Mesenchymal stem cell (in vitro differentiated cells and primary cell): ENCODE data around the gene MBNL3.
"Not testable (repeated sequence)": the region's sequence is repeated elsewhere in the genome, so short reads cannot be mapped to it uniquely, and the experiment has no call there.

Experiments
- DNase-seq: peaks from one replicate; pipeline ENCODE4 v3.0.0-alpha.2; 2013
- H2AFZ ChIP-seq: one replicate; pipeline ENCODE4 v1.6.1; 2013; ENCODE audit warnings: low read depth, mild to moderate bottlenecking, control low read depth, inconsistent platforms, low read length, moderate library complexity
- H2AK5ac ChIP-seq: 2 replicates; pipeline ENCODE4 v1.6.1; 2013; ENCODE audit warnings: low read length, moderate library complexity, mild to moderate bottlenecking, inconsistent platforms; ENCODE audit not compliant: severe bottlenecking
- H2BK120ac ChIP-seq: one replicate; pipeline ENCODE4 v1.6.1; 2013; ENCODE audit warnings: low read depth, mild to moderate bottlenecking, inconsistent platforms, low read length, moderate library complexity
- H2BK12ac ChIP-seq, 2 experiments: one replicate each; pipeline ENCODE4 v1.6.1; 2013; ENCODE audit warnings: inconsistent platforms in 2 of 2, low read length in 2 of 2, mild to moderate bottlenecking in 2 of 2, moderate library complexity in 2 of 2, control low read depth in 1 of 2
- H2BK15ac ChIP-seq: one replicate; pipeline ENCODE4 v1.6.1; 2013; ENCODE audit warnings: mild to moderate bottlenecking, low read depth, inconsistent platforms; ENCODE audit not compliant: poor library complexity, severe bottlenecking
- H2BK5ac ChIP-seq: 2 replicates; pipeline ENCODE4 v1.6.1; 2013; ENCODE audit warnings: low read depth, mild to moderate bottlenecking, low read length, control low read depth, inconsistent platforms; ENCODE audit not compliant: poor library complexity, severe bottlenecking
- H3K14ac ChIP-seq, 2 experiments: one replicate each; pipeline ENCODE4 v1.6.1; 2013; ENCODE audit warnings: inconsistent platforms in 2 of 2, low read length in 2 of 2, control low read depth in 1 of 2, mild to moderate bottlenecking in 1 of 2, moderate library complexity in 1 of 2
- H3K18ac ChIP-seq, 2 experiments: one replicate each; pipeline ENCODE4 v1.6.1; 2013; ENCODE audit warnings: inconsistent platforms in 2 of 2, low read length in 2 of 2, control low read depth in 1 of 2, low read depth in 1 of 2, mild to moderate bottlenecking in 1 of 2
- H3K23ac ChIP-seq, 2 experiments: one replicate each; pipeline ENCODE4 v1.6.1; 2013; ENCODE audit warnings: inconsistent platforms in 2 of 2, low read length in 2 of 2, mild to moderate bottlenecking in 2 of 2, moderate library complexity in 2 of 2, control low read depth in 1 of 2
- H3K27ac ChIP-seq: 2 replicates; pipeline ENCODE4 v1.5.1; 2013; ENCODE audit warnings: mild to moderate bottlenecking, moderate library complexity, low read length, control low read depth, inconsistent platforms; ENCODE audit not compliant: poor library complexity, severe bottlenecking
- H3K27me3 ChIP-seq, 2 experiments: 2 replicates each; pipeline versions ENCODE4 v1.6.1 to v1.7.0; 2013; ENCODE audit warnings: low read length in 2 of 2, mild to moderate bottlenecking in 2 of 2, moderate library complexity in 2 of 2, control low read depth in 1 of 2, inconsistent platforms in 1 of 2; ENCODE audit not compliant: control insufficient read depth in 1 of 2, insufficient read depth in 1 of 2
- H3K36me3 ChIP-seq, 2 experiments: 2 replicates each; pipeline versions ENCODE4 v1.6.1 to v1.7.0; 2013; ENCODE audit warnings: low read length in 2 of 2, control low read depth in 1 of 2, inconsistent platforms in 1 of 2, low read depth in 1 of 2, mild to moderate bottlenecking in 1 of 2; ENCODE audit not compliant: insufficient read depth in 2 of 2, control insufficient read depth in 1 of 2
- H3K4ac ChIP-seq, 2 experiments: one replicate each; pipeline ENCODE4 v1.6.1; 2013; ENCODE audit warnings: inconsistent platforms in 2 of 2, low read length in 2 of 2, mild to moderate bottlenecking in 2 of 2, moderate library complexity in 2 of 2, control low read depth in 1 of 2, low read depth in 1 of 2
- H3K4me1 ChIP-seq: 2 replicates; pipeline ENCODE4 v1.6.1; 2013; ENCODE audit warnings: low read depth, low read length, control low read depth; ENCODE audit not compliant: control insufficient read depth, insufficient read depth
- H3K4me2 ChIP-seq: 2 replicates; pipeline ENCODE4 v1.6.1; 2013; ENCODE audit warnings: low read length, mild to moderate bottlenecking, inconsistent platforms; ENCODE audit not compliant: poor library complexity, severe bottlenecking
- H3K4me3 ChIP-seq, 2 experiments: 2 replicates each; pipeline versions ENCODE4 v1.5.1 to v1.7.0; 2013; ENCODE audit warnings: low read length in 2 of 2, mild to moderate bottlenecking in 2 of 2, control low read depth in 1 of 2, low read depth in 1 of 2; ENCODE audit not compliant: insufficient read depth in 1 of 2
- H3K79me1 ChIP-seq: replicated peaks from 2 replicates; pipeline ENCODE4 v1.6.1; 2013; ENCODE audit warnings: mild to moderate bottlenecking, control low read depth, low read length, inconsistent platforms; ENCODE audit not compliant: poor library complexity, severe bottlenecking
- H3K9ac ChIP-seq: 2 replicates; pipeline ENCODE4 v1.7.0; 2013; ENCODE audit warnings: mild to moderate bottlenecking, low read length, moderate library complexity
- H3K9me3 ChIP-seq: 2 replicates; pipeline ENCODE4 v1.7.0; 2013; ENCODE audit warnings: mild to moderate bottlenecking, low read length; ENCODE audit not compliant: control insufficient read depth
- H4K8ac ChIP-seq: one replicate; pipeline ENCODE4 v1.6.1; 2013; ENCODE audit warnings: inconsistent platforms, mild to moderate bottlenecking, low read length, moderate library complexity
- H4K91ac ChIP-seq: one replicate; pipeline ENCODE4 v1.6.1; 2013; ENCODE audit warnings: mild to moderate bottlenecking, low read length, inconsistent platforms
- WGBS: methylation state at CpG from one replicate; pipeline ENCODE4 v1.1.7; 2013; ENCODE audit warnings: mixed read lengths; 5-methylcytosine and 5-hydroxymethylcytosine counted together

The MBNL3 gene

DNA sequence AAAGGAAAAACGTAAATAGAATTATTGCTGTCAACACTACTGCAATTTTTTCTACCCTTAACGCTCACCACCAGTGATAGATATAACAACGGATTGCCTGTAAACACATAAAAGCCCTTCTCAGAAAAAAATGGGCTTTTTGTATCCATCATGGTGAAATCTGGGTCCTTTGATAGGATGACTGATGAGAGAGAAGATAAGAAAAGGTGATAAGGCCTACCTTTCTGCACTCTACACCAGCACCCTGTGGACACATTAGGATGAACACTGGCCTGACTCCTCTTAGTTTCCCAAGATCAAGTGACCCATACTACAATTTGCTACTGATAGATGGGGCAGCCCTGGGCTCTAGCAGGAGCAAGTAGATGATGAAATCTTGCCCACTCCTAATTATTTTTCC is 157.3 kb downstream of the MBNL3 start:
- Histone ChIP-seq H2AFZ (no peak overlapping the region), H3K4me2 (no peak overlapping the region), H2BK120ac (no peak overlapping the region), H2BK5ac (no peak overlapping the region), H2AK5ac (no peak overlapping the region), H3K4ac (no peak overlapping the region), H4K91ac (no peak overlapping the region), H2BK12ac (no peak overlapping the region), H3K36me3 (no peaks in the 10 kb centered on the region), H4K8ac (no peak overlapping the region), H3K9me3 (no peaks in the 10 kb centered on the region), H3K79me1 (no peaks in the 10 kb centered on the region), H3K9ac (no peak overlapping the region), H2BK15ac (no peak overlapping the region), H3K27me3 (no peaks in the 10 kb centered on the region), H3K27ac (no peak overlapping the region), H3K4me1 (no peaks in the 10 kb centered on the region), H3K4me3 (no peak overlapping the region), H3K18ac (no peak overlapping the region), H3K23ac (no peak overlapping the region), H3K14ac (no peak overlapping the region)
- DNase-seq, result no peak
- no CpG with 5 or more reads among the region's 3 CpGs for WGBS

DNA sequence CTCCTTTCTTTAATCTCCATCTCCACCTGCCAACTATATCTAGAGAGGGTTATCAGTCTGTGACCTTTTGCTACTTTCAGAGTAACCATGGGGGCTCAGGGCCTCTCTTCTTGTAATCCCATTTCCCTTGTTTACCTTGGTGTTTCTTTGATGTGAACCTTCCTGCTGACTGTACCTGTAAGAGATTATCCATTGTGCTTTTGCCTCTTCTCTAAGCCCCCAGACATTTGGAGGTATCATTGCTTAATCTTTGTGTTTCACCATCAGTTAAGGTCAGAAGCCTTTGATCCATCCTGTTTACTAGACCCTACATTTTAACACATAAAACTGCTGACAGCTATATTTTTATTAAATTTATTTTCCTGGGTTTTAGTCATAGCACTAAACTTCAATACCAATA is 157.8 kb downstream of the MBNL3 start:
- Histone ChIP-seq H2BK120ac (no peak overlapping the region), H3K14ac (no peak overlapping the region), H2AK5ac (no peak overlapping the region), H4K8ac (no peak overlapping the region), H3K4me1 (no peaks in the 10 kb centered on the region), H4K91ac (no peak overlapping the region), H3K27me3 (no peaks in the 10 kb centered on the region), H2AFZ (no peak overlapping the region), H3K4ac (no peak overlapping the region), H2BK5ac (no peak overlapping the region), H3K23ac (no peak overlapping the region), H2BK12ac (no peak overlapping the region), H3K79me1 (no peaks in the 10 kb centered on the region), H3K4me2 (no peak overlapping the region), H3K9me3 (no peaks in the 10 kb centered on the region), H2BK15ac (no peak overlapping the region), H3K4me3 (no peak overlapping the region), H3K36me3 (no peaks in the 10 kb centered on the region), H3K27ac (no peak overlapping the region), H3K9ac (no peak overlapping the region), H3K18ac (no peak overlapping the region)
- DNase-seq, result no peak

DNA sequence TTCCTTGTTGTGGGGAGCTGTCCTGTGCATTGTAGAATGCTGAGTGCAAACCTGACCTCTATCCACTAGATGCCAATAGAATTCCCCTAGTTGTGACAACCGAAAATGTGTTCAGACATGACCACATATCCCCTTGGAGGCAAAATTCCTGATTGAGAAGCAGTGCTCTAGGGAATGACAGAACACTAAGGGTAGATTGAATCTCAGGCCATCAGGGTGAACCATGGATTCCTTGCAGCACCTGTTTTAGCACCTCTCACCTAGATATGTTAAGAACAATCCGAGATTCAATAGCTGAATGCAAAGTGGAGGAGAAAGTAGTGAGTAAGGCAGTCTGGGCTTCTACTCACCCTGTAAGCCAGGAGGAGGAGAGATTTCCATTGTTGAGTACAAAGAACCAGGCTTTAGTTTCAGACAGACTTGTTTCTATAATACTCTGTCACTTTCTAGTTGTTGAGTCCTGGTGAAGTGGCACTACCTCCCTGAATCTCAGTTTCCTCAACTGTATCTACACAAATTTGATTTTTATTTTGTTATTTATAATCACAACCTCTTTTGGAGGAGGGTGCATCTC is 158.6 kb downstream of the MBNL3 start:
- no peak overlapping the region for H2BK15ac ChIP-seq
- H3K9me3 ChIP-seq, result no peaks in the 10 kb centered on the region
- WGBS, result 100% methylated on average over 1 of the region's 2 CpGs
- H4K8ac ChIP-seq, result no peak overlapping the region
- no peak for DNase-seq
- no peak overlapping the region for H3K4me3 ChIP-seq
- H3K36me3 ChIP-seq, result no peaks in the 10 kb centered on the region
- no peak overlapping the region for H3K23ac ChIP-seq
- H2BK120ac ChIP-seq, result no peak overlapping the region
- no peak overlapping the region for H4K91ac ChIP-seq
- no peak overlapping the region for H2AK5ac ChIP-seq
- H3K18ac ChIP-seq, result no peak overlapping the region
- H3K14ac ChIP-seq, result no peak overlapping the region
- H3K9ac ChIP-seq, result no peak overlapping the region
- H3K4me2 ChIP-seq, result no peak overlapping the region
- no peak overlapping the region for H3K27ac ChIP-seq
- H3K4ac ChIP-seq, result no peak overlapping the region
- no peaks in the 10 kb centered on the region for H3K27me3 ChIP-seq
- H2AFZ ChIP-seq, result no peak overlapping the region
- H3K79me1 ChIP-seq, result no peaks in the 10 kb centered on the region
- no peaks in the 10 kb centered on the region for H3K4me1 ChIP-seq
- H2BK5ac ChIP-seq, result no peak overlapping the region
- no peak overlapping the region for H2BK12ac ChIP-seq

DNA sequence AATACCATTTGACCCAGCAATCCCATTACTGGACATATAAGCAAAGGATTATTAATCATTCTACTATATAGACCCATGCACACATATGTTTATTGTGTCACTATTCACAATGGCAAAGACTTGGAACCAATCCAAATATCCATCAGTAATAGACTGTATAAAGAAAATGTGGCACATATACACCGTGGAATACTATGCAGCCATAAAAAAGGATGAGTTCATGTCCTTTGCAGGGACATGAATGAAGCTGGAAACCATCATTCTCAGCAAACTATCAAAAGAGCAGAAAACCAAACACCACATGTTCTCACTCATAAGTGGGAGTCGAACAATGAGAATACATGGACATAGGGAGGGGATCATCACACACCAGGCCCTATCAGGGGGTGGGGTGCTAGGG is 161.9 kb downstream of the MBNL3 start:
- H3K79me1 ChIP-seq, H2BK5ac ChIP-seq, H3K18ac ChIP-seq, H3K27ac ChIP-seq, H3K4me1 ChIP-seq, H3K36me3 ChIP-seq, DNase-seq, H2BK15ac ChIP-seq, H2AFZ ChIP-seq, H3K9me3 ChIP-seq, H3K27me3 ChIP-seq, H2AK5ac ChIP-seq, H3K9ac ChIP-seq, H3K4ac ChIP-seq, H4K91ac ChIP-seq, H2BK120ac ChIP-seq, H3K14ac ChIP-seq, H3K23ac ChIP-seq, H3K4me2 ChIP-seq, H3K4me3 ChIP-seq, H4K8ac ChIP-seq, H2BK12ac ChIP-seq: not testable (repeated sequence)
- WGBS, result no CpG with 5 or more reads among the region's 2 CpGs
